Ishikawa (cell line): ENCODE data around the gene KCNJ3.

Source experiments
- CEBPB ChIP-seq: IDR thresholded peaks from 2 replicates; pipeline ENCODE4 v1.6.1; 2012
- CREB1 ChIP-seq: IDR thresholded peaks from 2 replicates; pipeline ENCODE4 v1.6.1; 2012; ENCODE audit warnings: low read depth
- EGR1 ChIP-seq: IDR thresholded peaks from 2 replicates; pipeline ENCODE4 v1.6.1; 2012
- NFIC ChIP-seq: IDR thresholded peaks from 2 replicates; pipeline ENCODE4 v1.6.1; 2012
- TAF1 ChIP-seq: IDR thresholded peaks from 2 replicates; pipeline ENCODE4 v1.6.1; 2012; ENCODE audit warnings: low read depth, mild to moderate bottlenecking
- YY1 ChIP-seq: IDR thresholded peaks from 2 replicates; pipeline ENCODE4 v1.6.1; 2012; ENCODE audit warnings: low read depth
- ZBTB7A ChIP-seq: IDR thresholded peaks from 2 replicates; pipeline ENCODE4 v1.6.1; 2012; ENCODE audit warnings: low read depth

DNA sequence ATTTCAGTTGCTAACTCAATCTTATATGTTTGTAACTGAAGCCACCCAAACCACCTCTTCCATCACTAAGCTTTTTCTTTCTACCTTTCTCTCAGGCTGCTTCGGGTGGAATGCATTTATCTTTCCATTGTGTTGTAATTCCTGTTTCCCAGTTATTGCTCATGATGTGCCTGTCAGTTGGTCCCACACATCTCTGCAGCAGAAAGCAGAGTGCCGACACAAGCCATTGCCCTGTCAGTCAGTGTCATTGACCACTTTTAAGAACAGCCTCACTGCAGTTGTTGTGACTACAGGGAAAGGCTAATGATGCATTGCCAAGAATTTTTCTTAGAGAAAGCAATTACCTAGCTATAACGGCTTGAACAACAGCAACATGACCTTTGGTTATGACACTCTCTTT lies 24.8 kb upstream of the KCNJ3 start:
- TF ChIP-seq TAF1 = no peak
- TF ChIP-seq NFIC = no peak
- TF ChIP-seq CEBPB = no peak
- TF ChIP-seq EGR1 = no peak
- TF ChIP-seq YY1 = no peak
- TF ChIP-seq CREB1 = no peak
- no peak for TF ChIP-seq ZBTB7A
